DMS153 treated with DMSO at 0.1 percent for 48 hours (cell line): Measurements from ENCODE around the gene INPP4A.

ENCODE experiments used
- DNase-seq: peaks from one replicate; lab custom pipeline; 2025; ENCODE audit not compliant: unreplicated experiment; lab: John Stamatoyannopoulos, UW

Gene INPP4A

DNA sequence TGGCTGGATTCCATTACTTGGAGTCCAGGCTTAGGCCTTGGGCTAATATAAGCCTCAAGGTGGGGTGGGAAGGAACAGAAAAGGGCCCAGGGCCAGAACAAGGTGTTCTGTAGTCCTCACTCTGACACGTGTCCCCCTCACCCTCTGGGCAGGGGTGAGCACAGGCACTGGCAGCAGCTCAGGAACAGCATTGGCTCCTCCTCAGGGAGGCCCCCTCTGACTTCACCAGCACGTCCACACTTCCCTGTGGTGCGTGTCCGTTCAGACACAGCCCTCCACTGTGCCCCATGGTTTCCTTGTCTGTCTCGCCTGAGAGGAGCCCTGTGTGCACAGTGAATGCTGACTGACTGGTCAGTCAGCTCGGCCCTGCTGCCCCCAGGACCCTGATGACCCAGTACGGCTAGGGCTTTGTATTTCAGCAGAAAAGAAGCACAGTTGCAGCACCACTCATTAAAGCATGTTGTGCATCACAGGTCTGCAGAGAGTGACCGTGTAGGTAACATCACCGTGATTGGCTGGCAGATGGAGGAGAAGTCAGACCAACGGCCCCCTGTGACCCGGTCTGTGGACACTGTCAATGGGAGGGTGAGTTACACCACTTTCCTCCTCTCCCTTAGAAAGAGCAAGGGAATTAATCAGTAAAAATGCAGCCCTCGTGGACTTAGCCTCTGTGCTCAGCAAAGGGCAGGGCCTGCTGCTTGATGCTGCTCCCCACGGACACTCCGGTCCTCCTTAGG lies 92.9 kb downstream of the INPP4A start:
- DNase-seq, result no peak

- no peak for DNase-seq
These were observed 93.8 kb downstream of the INPP4A start for GRCh38 chr2:98538280-98539041.

DNA sequence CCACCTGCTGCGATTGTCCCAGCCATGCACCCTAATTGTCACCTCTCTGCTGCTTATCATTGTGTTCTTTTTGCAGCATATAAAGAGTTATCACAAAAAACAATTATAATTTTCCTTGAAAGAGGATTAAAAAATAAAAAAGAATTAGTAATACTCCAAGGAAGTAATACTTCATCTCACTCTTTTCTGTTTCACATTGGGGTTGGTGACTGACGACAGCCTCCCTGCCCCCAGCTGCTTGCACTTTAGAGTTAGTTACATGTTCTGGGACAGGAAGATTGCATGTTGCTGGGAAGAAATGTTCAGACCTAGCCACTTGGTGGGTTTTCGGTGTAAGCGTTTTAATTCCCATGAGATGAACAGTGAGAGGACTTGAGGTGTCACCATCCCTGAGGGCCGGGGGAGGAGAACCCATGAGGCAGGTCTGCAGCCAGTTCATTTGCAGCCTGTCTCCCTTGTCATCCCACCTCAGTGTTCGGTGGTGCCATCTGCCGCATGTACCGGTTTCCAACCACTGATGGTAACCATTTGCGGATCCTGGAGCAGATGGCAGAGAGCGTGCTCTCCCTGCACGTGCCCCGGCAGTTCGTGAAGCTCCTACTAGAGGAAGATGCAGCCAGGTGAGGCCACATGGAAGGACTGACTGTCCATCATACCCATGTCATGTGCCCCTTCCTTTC lies 94.5 kb downstream of the INPP4A start:
- no peak for DNase-seq

DNA sequence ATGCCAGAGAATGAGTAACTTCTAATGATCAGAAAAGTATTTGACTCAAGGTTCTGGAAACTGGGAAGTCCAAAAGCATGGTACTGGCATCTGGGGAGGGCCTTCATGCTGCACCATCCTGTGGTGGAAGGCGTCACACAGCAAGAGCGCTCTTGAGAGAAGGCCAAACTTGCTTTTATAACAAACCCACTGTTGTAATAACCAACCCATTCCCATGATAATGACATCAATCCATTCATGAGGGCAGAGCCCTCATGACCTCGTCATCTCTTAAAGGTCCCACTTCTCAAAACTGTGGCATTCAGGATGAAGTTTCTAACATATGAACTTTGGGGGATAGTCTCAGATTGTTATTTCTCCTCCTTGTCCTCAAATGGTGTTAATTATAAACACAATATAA lies 95.9 kb downstream of the INPP4A start:
- DNase-seq, result no peak

GRCh38 chr2:98541489-98541888 lies 96.8 kb downstream of the INPP4A start:
- no peak for DNase-seq

- no peak for DNase-seq
These were observed 97.2 kb downstream of the INPP4A start for GRCh38 chr2:98541906-98542305.

DNA sequence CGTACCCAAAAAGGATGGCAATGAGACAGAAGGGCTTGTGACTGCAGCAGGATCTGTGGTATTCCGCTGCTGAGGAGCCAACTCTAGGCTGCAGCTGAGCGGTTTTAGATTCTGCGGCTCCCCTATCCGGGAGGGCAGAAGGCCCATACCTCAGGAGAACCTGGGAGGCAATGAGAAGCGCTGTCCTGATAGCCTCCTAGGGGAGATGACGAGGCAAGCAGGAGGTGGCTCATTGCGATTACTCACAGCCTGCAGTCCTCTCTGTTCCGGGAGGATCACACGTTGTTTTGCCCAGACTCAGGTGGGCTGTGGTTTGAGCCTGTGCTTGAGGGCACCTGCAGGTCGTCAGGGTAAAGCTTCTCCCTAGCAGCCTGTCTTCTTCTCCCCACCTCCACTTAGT lies 98.6 kb downstream of the INPP4A start:
- no peak for DNase-seq

GRCh38 chr2:98543842-98544241 lies 99.2 kb downstream of the INPP4A start:
- DNase-seq, result no peak

- DNase-seq, result no peak
These were observed 100.9 kb downstream of the INPP4A start for GRCh38 chr2:98545591-98545990.

GRCh38 chr2:98546186-98546585 lies 101.5 kb downstream of the INPP4A start:
- DNase-seq, result no peak

- no peak for DNase-seq
These were observed 102.6 kb downstream of the INPP4A start for GRCh38 chr2:98547092-98547790.

- no peak for DNase-seq
These were observed 104.5 kb downstream of the INPP4A start for GRCh38 chr2:98548920-98549818.

DNA sequence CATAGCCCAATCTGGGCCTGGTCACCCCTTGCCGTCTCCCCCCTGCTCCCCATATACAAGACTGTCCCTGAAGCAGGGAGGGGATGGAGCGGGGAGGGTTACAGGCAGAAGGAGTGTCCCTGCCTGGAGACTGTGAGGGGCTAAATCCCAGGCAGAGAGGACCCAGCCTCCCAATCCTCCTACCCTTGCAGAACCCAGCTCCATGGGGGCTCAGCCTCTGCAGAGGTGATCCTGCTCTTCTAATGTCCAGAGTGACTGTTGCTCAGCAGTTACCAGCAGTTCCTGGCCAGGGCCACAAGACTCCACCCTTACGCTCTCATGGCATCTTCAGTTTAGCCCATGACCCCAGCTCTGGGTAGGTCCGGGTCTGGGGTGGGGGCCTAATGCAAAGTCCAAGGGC lies 105.5 kb downstream of the INPP4A start:
- DNase-seq, result no peak

GRCh38 chr2:98551316-98551715 lies 106.7 kb downstream of the INPP4A start:
- DNase-seq, result no peak

DNA sequence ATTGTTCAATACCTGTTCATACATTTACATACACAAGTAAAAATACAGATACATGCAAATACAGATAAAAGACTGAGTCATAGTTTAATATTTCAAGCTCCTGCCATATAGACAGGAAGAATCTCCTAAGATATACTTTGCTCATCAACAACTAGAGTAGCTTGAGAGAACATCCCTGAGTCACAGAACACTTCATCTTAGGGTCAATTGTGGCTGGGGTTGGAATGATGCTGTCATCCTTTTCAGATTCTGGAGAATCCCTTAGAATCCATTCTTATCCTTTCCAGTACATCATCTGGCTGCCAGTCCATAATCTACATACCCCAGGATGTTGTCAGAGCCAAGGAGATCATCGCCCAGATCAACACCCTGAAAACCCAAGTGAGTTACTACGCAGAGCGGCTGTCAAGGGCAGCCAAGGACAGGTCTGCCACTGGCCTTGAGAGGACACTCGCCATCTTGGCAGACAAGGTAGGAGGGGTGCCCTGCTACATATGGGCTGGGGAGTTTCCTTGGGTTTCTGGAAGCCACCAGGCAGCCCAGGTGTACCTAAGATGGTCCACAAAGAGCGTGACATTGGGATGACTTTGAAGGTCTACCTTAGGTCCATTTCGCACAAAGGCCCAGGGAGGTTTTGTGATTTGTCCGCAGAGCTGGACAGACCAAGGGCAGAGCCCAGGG lies 108.0 kb downstream of the INPP4A start:
- DNase-seq, result no peak

DNA sequence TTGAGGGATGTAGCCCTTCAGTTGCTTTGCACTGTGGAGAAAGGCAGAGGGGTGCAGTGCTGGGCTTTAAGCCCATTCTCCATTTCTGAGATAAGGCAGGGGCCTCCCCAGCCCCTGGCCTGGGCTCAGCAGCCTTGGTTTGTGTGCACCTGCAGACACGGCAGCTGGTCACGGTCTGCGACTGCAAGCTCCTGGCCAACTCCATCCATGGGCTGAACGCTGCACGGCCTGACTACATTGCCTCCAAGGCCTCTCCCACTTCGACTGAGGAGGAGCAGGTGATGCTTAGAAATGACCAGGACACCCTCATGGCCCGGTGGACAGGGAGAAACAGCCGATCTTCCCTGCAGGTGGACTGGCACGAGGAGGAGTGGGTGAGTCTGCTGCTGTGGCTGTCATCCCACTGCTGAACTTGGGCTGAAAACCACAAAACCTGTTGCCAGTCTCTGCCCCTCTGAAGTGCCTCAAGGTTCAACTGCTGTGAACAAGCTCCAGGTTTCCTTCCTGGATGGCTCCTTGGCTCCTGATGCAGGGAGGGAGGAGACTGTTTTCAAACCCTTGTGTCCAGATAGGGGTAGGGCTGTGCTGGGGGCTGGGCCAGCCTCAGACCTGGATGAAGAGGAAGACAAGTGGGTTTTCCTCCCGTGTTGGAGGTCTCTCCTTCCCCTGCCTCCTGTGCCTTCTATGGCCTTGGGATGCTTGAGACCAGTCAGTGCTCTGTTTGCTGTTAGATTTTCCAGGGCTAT lies 109.6 kb downstream of the INPP4A start:
- DNase-seq, result no peak

GRCh38 chr2:98555696-98556095 lies 111.0 kb downstream of the INPP4A start:
- DNase-seq, result no peak

DNA sequence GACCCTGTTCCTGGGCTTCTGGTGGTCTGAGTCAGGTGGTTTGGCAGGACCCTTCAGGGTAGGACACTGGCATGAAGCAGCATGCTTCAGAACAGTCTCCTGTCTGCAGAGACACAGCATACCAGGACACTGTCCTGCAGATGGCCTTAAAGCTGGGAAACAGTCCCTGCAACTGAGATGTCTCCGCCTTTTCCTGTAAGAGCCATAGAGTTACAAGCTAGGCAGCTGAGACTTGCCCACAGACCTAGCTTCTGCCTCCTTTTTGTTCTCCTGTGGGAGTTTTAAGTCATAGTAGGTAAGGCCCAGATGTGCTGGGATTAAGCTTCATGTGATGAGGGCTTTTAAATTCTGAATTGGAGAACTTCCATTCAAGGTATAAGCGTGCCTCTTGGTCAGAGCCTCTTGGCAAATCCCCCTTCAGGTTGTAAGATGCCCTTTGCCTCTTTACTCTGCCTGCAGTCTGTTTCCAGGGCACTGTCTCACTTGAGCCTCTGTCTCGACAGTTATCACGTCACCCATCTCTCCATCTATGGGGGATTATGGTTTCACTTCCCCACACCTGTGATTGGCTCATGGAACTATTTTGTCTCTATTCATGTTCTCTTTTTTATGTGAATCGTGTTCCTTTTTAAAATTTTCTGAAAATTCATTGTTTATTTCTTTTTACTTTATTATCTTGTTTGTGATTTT lies 111.8 kb downstream of the INPP4A start:
- DNase-seq, result no peak
